D341Med (cell line): ENCODE results near the gene MUC3A.

Experiments used
- DNase-seq: peaks from one replicate; pipeline ENCODE4 v3.0.0; 2012; ENCODE audit warnings: low spot score

MUC3A gene

GRCh38 chr7:100947792-100948191, 1.5 kb upstream of the MUC3A start:
- DNase-seq: no peak

- DNase-seq: no peak
These were observed 654 bp downstream of the MUC3A start for GRCh38 chr7:100949933-100950443.

GRCh38 chr7:100951172-100951571, 1.8 kb downstream of the MUC3A start:
- no peak for DNase-seq

GRCh38 chr7:100951888-100952560, 2.7 kb downstream of the MUC3A start:
- no peak for DNase-seq

GRCh38 chr7:100952641-100953040, 3.3 kb downstream of the MUC3A start:
- no peak for DNase-seq

- no peak for DNase-seq
These were observed 8.6 kb downstream of the MUC3A start for GRCh38 chr7:100957832-100958421.

GRCh38 chr7:100959894-100960293, 10.6 kb downstream of the MUC3A start:
- DNase-seq: no peak

GRCh38 chr7:100962537-100962936, 13.2 kb downstream of the MUC3A start:
- no peak for DNase-seq

- DNase-seq: no peak
These were observed 14.1 kb downstream of the MUC3A start for GRCh38 chr7:100963386-100963785.

- no peak for DNase-seq
These were observed 14.5 kb downstream of the MUC3A start for GRCh38 chr7:100963874-100964273.

GRCh38 chr7:100964630-100965029, 15.3 kb downstream of the MUC3A start:
- no peak for DNase-seq

- no peak for DNase-seq
These were observed 15.8 kb downstream of the MUC3A start for GRCh38 chr7:100965045-100965722.

GRCh38 chr7:100965723-100966541, 16.6 kb downstream of the MUC3A start:
- DNase-seq: peak; percentile 95

- DNase-seq: no peak
These were observed 17.4 kb downstream of the MUC3A start for GRCh38 chr7:100966542-100967291.

- DNase-seq: no peak
These were observed 18.0 kb downstream of the MUC3A start for GRCh38 chr7:100967292-100967863.

GRCh38 chr7:100968031-100968430, 18.7 kb downstream of the MUC3A start:
- DNase-seq: no peak

GRCh38 chr7:100968650-100969049, 19.3 kb downstream of the MUC3A start:
- no peak for DNase-seq

GRCh38 chr7:100969066-100969615, 19.8 kb downstream of the MUC3A start, which contains the start of gene MUC12:
TSS of gene MUC12 (plus strand) at chr7:100969565. CDS start at chr7:100969623, 58 bp downstream.
- no peak for DNase-seq

- no peak for DNase-seq
These were observed 22.0 kb downstream of the MUC3A start for GRCh38 chr7:100971111-100972001.

- DNase-seq: no peak
These were observed 22.6 kb downstream of the MUC3A start for GRCh38 chr7:100972002-100972347.
